Activated naive CD4-positive, alpha-beta T cell treated with anti-CD3 and anti-CD28 coated beads for 36 hours (primary cell): ENCODE data around the gene ZNF438. TPM values are rescaled to one million over a fixed set of nuclear protein-coding genes. Genes with fewer than 3 reads are reported as not detected.
"Not testable (repeated sequence)": the region's sequence is repeated elsewhere in the genome, so short reads cannot be mapped to it uniquely, and the experiment has no call there.

ENCODE experiments used
- CTCF ChIA-PET: fragments of 350-600 bp; sonication (Branson Sonifier 250); formaldehyde crosslinking; loops from one replicate; lab custom pipeline; 2021; ENCODE audit warnings: antibody characterized with exemption; lab: Charles Lee
- DNase-seq: peaks from one replicate; pipeline ENCODE4 v3.0.0-alpha.2; 2020
- H3K27ac Mint-ChIP-seq: one replicate; pipeline ENCODE4 v1.8.0; 2021; ENCODE audit warnings: mild to moderate bottlenecking, mixed read lengths
- H3K27me3 Mint-ChIP-seq: one replicate; pipeline ENCODE4 v1.8.0; 2021; ENCODE audit warnings: low read depth, mixed read lengths
- H3K36me3 Mint-ChIP-seq: one replicate; pipeline ENCODE4 v1.8.0; 2021; ENCODE audit warnings: low read depth, mixed read lengths
- H3K4me1 Mint-ChIP-seq: one replicate; pipeline ENCODE4 v1.8.0; 2021; ENCODE audit warnings: low read depth, mixed read lengths
- H3K4me3 Mint-ChIP-seq: one replicate; pipeline ENCODE4 v1.8.0; 2021; ENCODE audit warnings: mild to moderate bottlenecking, moderate library complexity, mixed read lengths
- H3K9me3 Mint-ChIP-seq: one replicate; pipeline ENCODE4 v1.8.0; 2021; ENCODE audit warnings: mixed read lengths
- intact Hi-C: fragments of 100-400 bp; cut with micrococcal nuclease; formaldehyde crosslinking; loops from one replicate; pipeline ENCODE4 v1.15.1; 2023
- total RNA-seq, 2 experiments: library from RNA; stranded (reverse); gene quantifications; one replicate each; pipeline ENCODE4 v1.2.3, GENCODE V29; 2021

The ZNF438 gene
- total RNA-seq, 2 experiments from 2014 or later: 2.4 to 2.6 TPM

DNA sequence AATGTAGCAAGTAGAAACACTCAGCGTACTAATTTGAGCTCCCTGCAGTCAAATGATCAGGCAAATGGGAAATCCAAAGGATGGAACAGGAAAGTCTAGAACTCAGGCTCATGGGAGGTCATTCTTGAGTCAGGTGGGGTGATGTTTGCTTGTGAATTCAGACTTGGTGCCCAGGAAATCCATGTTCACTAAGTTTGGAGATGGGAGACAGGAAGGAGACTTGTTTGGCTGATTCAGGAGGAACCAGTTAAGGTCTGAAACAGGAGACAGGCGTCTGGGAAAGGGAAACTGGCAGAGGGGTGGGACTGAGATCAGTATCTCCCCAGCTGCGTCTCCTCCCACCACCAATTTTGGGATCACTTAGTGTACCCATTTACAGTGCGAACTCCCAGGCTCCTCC lies 38.4 kb upstream of the ZNF438 start:
- peaks cover 14% of the 10 kb centered on the region for H3K27me3 Mint-ChIP-seq
- intact Hi-C loops: no loop called here
- no peak overlapping the region for H3K27ac Mint-ChIP-seq
- no peaks in the 10 kb centered on the region for H3K4me1 Mint-ChIP-seq
- no peaks in the 10 kb centered on the region for H3K36me3 Mint-ChIP-seq
- CTCF ChIA-PET: no interaction called here
- no peaks in the 10 kb centered on the region for H3K9me3 Mint-ChIP-seq
- no peak for DNase-seq
- H3K4me3 Mint-ChIP-seq: no peak overlapping the region

DNA sequence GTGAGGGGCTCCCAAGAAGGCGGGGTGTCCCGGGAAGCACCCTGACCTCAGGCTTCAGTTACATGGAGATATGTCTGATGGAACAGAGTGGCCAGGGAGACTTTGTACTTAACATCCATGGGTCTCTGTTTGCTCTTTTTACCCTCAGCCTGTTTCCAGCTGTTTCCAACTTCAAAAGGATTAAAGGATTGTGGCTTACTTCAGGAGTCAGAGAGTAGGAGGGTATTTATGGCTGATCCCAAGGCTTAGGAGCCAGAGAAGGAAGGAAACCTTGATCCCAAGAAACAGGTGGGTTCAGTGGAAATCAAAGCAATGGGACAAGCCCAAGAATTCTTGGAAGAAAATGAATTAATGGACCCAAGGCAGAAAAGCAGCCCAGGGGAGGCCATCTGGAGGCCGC lies 37.7 kb upstream of the ZNF438 start:
- Mint-ChIP-seq H3K9me3 (no peaks in the 10 kb centered on the region), H3K27me3 (peaks cover 14% of the 10 kb centered on the region), H3K27ac (no peak overlapping the region), H3K4me1 (no peaks in the 10 kb centered on the region), H3K4me3 (no peak overlapping the region), H3K36me3 (no peaks in the 10 kb centered on the region)
- no peak for DNase-seq
- CTCF ChIA-PET: no interaction called here
- intact Hi-C loops: no loop called here

DNA sequence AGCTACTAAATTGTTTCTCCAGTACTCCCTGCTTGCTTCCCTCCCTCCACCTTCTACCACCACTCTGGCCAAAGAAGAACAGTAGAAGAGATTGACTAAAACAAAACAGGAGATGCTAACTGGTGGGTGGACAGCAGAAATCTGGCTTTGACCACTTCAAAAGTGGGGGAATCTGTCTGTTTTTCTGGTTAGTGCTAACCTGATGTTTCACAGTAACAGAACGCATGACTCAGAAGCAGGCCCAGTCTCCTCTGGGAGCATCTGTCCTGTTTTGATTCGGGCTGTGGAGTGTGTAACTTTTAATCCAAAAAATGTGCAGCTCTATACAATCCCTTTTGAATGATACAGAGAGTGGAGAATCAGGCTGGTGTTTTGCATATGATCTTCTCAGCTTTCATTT lies 32.7 kb upstream of the ZNF438 start:
- Mint-ChIP-seq H3K4me1 (no peaks in the 10 kb centered on the region), H3K27me3 (peaks cover 2% of the 10 kb centered on the region), H3K27ac (no peak overlapping the region), H3K4me3 (no peak overlapping the region), H3K36me3 (no peaks in the 10 kb centered on the region), H3K9me3 (no peaks in the 10 kb centered on the region)
- intact Hi-C loops: no loop called here
- no peak for DNase-seq
- CTCF ChIA-PET: no interaction called here

DNA sequence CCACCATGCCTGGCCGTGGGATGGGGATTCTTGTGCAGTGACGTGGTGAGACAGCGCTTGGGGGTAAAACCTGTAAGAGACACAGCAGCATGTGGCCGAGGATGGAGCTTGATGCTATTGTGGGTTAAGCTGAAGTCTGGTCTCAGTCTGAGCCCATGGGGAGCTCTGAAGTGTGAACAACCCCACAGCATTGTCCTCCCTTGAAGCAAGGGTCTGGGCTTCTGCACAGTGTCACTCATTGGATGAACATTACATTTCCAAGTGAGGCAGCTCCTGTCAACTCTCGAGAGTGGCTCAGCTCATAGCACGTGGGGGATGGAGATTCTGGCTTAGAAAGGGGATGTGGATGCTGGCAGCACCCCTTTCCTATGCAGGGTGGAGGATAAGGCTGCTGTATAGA lies 32.2 kb upstream of the ZNF438 start:
- H3K36me3 Mint-ChIP-seq: no peaks in the 10 kb centered on the region
- CTCF ChIA-PET: no interaction called here
- DNase-seq: no peak
- H3K27me3 Mint-ChIP-seq: peaks cover 2% of the 10 kb centered on the region
- intact Hi-C loops: no loop called here
- no peaks in the 10 kb centered on the region for H3K9me3 Mint-ChIP-seq
- no peak overlapping the region for H3K4me3 Mint-ChIP-seq
- H3K4me1 Mint-ChIP-seq: no peaks in the 10 kb centered on the region
- no peak overlapping the region for H3K27ac Mint-ChIP-seq

DNA sequence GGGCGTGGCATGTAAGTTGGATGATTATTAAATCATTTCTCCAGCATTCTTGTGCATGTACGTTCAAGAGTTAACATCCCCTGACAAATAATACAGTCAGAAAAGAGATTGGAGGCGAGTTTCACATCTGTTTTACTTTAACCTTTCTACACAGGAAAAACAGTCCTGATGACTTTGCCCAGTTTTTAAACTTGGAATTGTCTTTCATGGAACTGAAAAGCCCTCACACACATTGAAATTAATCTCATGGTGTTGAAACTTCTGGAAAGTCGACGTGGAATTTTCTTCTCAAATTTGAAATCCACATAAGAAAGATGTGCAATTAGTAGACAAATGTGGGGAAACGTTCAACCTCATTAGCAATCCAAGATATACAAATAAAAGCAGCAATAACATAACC lies 31.2 kb upstream of the ZNF438 start:
- no peak overlapping the region for H3K27ac Mint-ChIP-seq
- DNase-seq: no peak
- H3K36me3 Mint-ChIP-seq: no peaks in the 10 kb centered on the region
- no peaks in the 10 kb centered on the region for H3K9me3 Mint-ChIP-seq
- intact Hi-C loops: no loop called here
- no peaks in the 10 kb centered on the region for H3K4me1 Mint-ChIP-seq
- H3K4me3 Mint-ChIP-seq: no peak overlapping the region
- H3K27me3 Mint-ChIP-seq: peaks cover 2% of the 10 kb centered on the region
- CTCF ChIA-PET: no interaction called here

DNA sequence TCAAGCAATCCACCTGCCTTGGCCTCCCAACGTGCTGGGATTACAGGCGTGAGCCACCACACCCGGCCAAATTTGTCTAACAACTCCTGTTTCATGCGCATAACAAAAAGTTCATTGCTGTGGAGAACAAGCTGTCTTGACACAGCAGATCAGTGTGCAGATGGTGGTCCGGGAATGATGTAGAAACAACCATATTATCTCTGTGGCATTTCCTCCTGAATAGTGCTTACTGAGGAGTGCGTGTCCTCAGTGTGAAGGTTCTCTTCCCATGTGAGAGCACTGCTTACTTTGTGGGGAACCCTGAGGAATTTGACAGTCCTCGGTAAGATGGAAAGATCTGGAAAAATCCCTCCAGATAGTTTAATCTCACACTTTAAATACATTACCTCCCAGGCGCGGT lies 30.3 kb upstream of the ZNF438 start:
- peaks cover 2% of the 10 kb centered on the region for H3K27me3 Mint-ChIP-seq
- DNase-seq: no peak
- no peak overlapping the region for H3K4me3 Mint-ChIP-seq
- H3K9me3 Mint-ChIP-seq: no peaks in the 10 kb centered on the region
- intact Hi-C loops: no loop called here
- CTCF ChIA-PET: no interaction called here
- H3K36me3 Mint-ChIP-seq: no peaks in the 10 kb centered on the region
- no peaks in the 10 kb centered on the region for H3K4me1 Mint-ChIP-seq
- H3K27ac Mint-ChIP-seq: no peak overlapping the region

DNA sequence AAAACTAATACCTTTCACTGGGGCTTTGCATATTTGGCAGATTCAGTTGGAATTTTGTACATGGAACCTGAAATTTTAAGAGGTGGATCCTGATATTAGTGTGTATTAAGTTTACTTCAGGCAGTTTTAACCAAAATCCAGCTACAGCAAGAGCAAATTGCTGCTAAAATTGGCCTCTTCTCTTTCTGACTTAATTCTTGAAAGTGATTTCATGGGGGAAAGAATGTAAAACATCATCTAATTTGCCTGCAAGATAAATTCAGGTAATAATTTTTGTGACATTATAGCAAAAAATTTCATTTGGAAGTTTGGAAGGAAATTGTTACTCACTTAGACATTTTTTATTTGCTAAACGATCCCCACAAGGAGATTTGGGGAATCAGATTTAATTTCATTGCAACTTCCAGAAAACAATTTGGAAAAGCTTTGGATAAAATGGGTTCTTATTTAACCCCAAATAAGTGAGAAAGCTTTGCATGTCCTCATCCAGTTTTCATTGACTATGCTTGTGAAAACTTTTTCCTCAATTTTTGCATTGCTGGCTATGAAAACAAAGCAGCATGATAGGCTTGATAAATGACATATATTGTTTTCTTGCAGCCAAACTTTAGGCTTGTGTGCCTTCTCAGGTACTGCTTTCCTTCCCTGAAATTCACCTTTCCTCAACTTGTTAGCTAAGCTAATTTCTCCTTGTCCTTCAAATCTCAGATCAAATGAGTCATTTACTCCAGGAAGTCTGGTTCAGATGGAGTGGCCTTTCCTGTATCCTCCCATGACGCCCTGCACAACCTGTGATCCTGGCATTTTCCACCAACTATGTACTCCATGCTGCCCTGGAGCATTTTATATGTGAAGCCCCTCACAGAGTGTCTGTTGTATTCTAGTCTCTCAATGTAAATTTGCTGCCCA lies 27.4 kb upstream of the ZNF438 start:
- Mint-ChIP-seq H3K27ac (no peak overlapping the region), H3K36me3 (no peaks in the 10 kb centered on the region), H3K4me1 (no peaks in the 10 kb centered on the region), H3K4me3 (no peak overlapping the region), H3K27me3 (no peaks in the 10 kb centered on the region), H3K9me3 (no peaks in the 10 kb centered on the region)
- intact Hi-C loops: no loop called here
- CTCF ChIA-PET: no interaction called here
- DNase-seq: no peak

DNA sequence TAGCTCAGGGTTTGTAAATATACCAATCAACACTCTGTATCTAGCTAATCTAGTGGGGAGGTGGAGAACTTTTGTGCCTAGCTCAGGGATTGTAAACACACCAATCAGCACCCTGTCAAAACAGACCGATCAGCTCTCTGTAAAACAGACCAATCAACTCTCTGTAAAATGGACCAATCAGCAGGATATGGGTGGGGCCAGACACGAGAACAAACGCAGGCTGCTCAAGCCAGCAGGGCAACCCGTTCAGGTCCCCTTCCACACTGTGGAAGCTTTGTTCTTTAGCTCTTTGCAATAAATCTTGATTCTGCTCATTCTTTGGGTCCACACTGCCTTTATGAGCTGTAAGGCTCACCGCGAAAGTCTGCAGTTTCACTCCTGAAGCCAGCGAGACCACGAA lies 25.0 kb upstream of the ZNF438 start:
- CTCF ChIA-PET, intact Hi-C loops, H3K36me3 Mint-ChIP-seq, H3K9me3 Mint-ChIP-seq, H3K4me1 Mint-ChIP-seq, DNase-seq, H3K27ac Mint-ChIP-seq, H3K27me3 Mint-ChIP-seq, H3K4me3 Mint-ChIP-seq: not testable (repeated sequence)

DNA sequence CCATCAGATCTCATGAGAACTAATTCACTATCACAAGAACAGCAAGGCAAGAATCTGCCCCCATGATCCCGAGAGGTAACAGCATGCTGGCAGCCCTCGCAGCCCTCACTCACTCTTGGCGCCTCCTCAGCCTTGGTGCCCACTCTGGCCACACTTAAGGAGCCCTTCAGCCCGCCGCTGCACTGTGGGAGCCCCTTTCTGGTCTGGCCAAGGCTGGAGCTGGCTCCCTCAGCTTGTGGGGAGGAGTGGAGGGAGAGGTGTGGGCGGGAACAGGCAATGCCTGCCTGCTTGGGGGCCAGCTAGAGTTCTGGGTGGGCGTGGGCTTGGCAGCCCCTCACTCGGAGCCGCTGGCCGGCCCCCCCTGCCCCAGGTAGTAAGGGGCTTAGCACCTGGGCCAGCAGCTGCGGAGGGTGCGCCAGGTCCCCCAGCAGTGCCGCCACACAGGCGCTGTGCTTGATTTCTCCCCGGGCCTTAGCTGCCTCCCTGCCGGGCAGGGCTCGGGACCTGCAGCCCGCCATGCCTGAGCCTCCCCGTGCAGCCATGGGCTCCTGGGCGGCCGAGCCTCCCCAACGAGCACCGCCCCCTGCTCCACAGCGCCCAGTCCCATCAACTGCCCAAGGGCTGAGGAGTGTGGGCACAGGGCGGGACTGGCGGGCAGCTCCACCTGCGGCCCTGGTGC lies 24.0 kb upstream of the ZNF438 start:
- CTCF ChIA-PET: no interaction called here
- intact Hi-C loops: no loop called here
- no peak for DNase-seq
- Mint-ChIP-seq H3K4me1 (no peaks in the 10 kb centered on the region), H3K9me3 (peaks cover 2% of the 10 kb centered on the region), H3K27ac (no peak overlapping the region), H3K4me3 (no peak overlapping the region), H3K36me3 (no peaks in the 10 kb centered on the region), H3K27me3 (no peaks in the 10 kb centered on the region)

DNA sequence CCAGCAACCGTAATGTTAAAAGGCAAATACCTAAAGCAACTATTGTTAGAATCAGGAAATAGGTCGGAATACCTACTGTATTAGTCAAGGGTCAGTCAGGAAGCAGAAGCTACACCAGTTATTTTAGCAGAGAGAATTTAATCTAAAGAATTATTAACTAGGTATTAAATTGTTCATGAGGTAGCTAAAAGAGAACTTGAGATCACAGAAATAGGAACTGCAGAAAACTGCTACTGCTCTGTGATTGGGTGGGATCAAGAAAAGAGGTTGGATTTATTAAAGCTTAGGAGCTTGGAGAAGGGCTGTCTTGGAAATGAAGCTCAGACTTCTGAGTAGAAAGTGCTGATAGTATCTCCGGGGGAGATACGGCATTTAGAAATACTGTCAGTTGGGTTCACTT lies 20.0 kb upstream of the ZNF438 start:
- intact Hi-C loops: no loop called here
- no peak overlapping the region for H3K4me3 Mint-ChIP-seq
- H3K9me3 Mint-ChIP-seq: peaks cover 2% of the 10 kb centered on the region
- H3K27ac Mint-ChIP-seq: no peak overlapping the region
- CTCF ChIA-PET: interaction anchor here (0.5 kb wide), 1 partner anchor 292 kb away, joined by 3 read pairs; no protein-coding TSS in a partner anchor
- H3K27me3 Mint-ChIP-seq: no peaks in the 10 kb centered on the region
- no peak for DNase-seq
- H3K4me1 Mint-ChIP-seq: no peaks in the 10 kb centered on the region
- no peaks in the 10 kb centered on the region for H3K36me3 Mint-ChIP-seq

DNA sequence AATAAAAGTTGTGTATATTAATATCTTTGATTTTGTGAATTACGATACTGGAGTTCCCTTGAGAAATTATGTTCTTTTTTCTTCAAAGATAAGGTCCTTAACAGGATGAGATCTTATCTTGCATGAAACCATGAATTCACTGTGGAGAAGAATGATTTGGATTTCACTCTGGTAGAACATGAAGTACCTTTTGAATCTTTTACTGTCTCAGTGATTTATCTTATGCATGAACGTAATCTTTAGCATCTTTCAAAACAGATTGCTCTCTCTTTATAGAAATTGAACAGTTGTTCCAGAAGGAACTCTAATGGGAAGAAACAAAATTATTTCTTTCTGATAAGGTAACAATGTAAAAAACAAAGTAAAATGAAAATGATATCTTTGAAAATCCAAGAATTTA lies 11.0 kb upstream of the ZNF438 start:
- H3K4me3 Mint-ChIP-seq: no peak overlapping the region
- intact Hi-C loops: no loop called here
- CTCF ChIA-PET: interaction anchor here (0.6 kb wide), 1 partner anchor 617 kb away, joined by 4 read pairs; no protein-coding TSS in a partner anchor
- no peak overlapping the region for H3K27ac Mint-ChIP-seq
- H3K9me3 Mint-ChIP-seq: no peaks in the 10 kb centered on the region
- H3K36me3 Mint-ChIP-seq: no peaks in the 10 kb centered on the region
- no peak for DNase-seq
- no peaks in the 10 kb centered on the region for H3K27me3 Mint-ChIP-seq
- H3K4me1 Mint-ChIP-seq: peaks cover 2% of the 10 kb centered on the region

DNA sequence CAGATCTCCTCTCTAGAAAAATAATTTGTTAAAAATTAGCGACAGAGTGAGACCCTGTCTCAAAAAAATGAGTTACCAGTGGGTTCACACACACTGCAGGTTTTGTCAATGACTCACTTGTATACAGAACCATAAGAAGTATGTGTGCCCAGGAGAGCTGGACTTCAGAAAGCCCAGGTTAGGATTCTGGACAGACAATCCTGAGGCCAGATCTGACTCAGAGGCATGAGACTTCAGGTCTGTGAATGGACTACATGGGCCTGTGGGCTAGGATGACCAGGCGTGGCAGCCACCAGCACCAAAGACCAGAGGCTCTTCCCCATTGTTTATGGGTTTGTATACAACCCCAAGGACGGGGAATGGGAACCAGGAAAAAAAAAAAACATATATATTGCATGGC lies 9.3 kb upstream of the ZNF438 start:
- no peaks in the 10 kb centered on the region for H3K36me3 Mint-ChIP-seq
- no peak overlapping the region for H3K27ac Mint-ChIP-seq
- CTCF ChIA-PET: no interaction called here
- intact Hi-C loops: no loop called here
- no peaks in the 10 kb centered on the region for H3K9me3 Mint-ChIP-seq
- no peak for DNase-seq
- no peak overlapping the region for H3K4me3 Mint-ChIP-seq
- H3K27me3 Mint-ChIP-seq: no peaks in the 10 kb centered on the region
- peaks cover 2% of the 10 kb centered on the region for H3K4me1 Mint-ChIP-seq

DNA sequence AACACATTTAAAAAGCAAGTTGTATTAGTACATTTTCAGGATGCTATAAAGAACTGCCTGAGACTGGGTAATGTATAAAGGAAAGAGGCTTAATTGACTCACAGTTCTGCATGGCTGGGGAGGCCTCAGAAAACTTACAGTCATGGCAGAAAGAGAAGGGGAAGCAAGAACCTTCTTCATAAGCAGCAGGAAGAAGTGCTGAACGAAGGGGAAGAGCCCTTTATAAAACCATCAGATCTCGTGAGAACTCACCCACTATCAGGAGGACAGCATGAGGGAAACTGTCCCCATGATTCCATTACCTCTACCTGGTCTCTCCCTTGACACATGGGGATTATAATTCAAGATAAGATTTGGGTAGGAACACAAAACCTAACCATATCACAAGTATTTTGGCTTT lies 7.3 kb upstream of the ZNF438 start:
- H3K27me3 Mint-ChIP-seq, H3K9me3 Mint-ChIP-seq, intact Hi-C loops, H3K4me3 Mint-ChIP-seq, H3K27ac Mint-ChIP-seq, DNase-seq, H3K36me3 Mint-ChIP-seq, CTCF ChIA-PET, H3K4me1 Mint-ChIP-seq: not testable (repeated sequence)
